HG02884 (cell line): ENCODE measurements around the gene ITPKB.
A peak's percentile ranks its signal among the peaks of the same experiment; 100 is the strongest.

Source experiments
- ATAC-seq: cut with Tn5 transposase; IDR thresholded peaks from one replicate; pipeline ENCODE4 v1.9.1; 2021; ENCODE audit warnings: mild to moderate bottlenecking, moderate library complexity; ENCODE audit not compliant: unreplicated experiment

Gene ITPKB

GRCh38 chr1:226653311-226653921 is 85.7 kb downstream of the ITPKB start:
- ATAC-seq: peak; percentile 70

GRCh38 chr1:226652613-226653012 is 86.5 kb downstream of the ITPKB start:
- no peak for ATAC-seq

GRCh38 chr1:226651732-226652105 is 87.4 kb downstream of the ITPKB start:
- ATAC-seq: no peak

DNA sequence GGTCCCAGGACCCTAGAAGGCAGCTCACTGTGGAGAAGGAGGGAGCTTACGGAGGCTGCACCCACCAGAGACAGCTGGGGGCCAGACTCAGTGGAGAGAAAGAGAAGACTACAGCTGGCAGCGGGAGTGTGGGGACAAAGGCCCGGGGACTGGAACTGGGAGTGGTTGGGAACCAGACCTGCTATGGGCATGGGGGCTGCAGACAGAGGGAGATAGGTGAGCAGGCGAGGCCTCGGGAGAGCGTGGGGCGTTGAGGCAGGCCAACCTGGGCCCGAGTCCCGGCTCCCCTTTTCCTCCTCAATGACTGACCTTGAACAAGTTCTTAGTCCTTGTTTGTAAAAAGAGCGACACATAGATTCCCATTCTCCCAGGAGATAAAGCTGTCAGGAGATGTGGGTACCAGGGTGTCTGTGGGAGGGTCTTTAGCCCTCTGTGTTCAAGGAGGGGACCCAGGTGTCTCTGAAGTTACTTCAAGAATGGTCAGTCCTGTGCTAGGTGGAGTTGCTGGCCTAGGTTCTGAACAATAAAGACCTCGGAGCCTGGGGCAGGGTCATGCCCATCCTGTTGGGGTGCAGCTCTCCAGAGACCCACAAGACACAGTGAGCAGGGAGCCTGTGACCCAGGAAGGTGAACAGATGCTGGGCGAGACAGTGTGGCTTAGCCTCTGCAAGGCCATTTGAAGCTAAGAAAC is 87.9 kb downstream of the ITPKB start:
- ATAC-seq: no peak

GRCh38 chr1:226650236-226650841 is 88.7 kb downstream of the ITPKB start:
- ATAC-seq: no peak

- no peak for ATAC-seq
Observed at GRCh38 chr1:226649780-226650179, 89.3 kb downstream of the ITPKB start.

GRCh38 chr1:226649244-226649643 is 89.8 kb downstream of the ITPKB start:
- ATAC-seq: no peak

DNA sequence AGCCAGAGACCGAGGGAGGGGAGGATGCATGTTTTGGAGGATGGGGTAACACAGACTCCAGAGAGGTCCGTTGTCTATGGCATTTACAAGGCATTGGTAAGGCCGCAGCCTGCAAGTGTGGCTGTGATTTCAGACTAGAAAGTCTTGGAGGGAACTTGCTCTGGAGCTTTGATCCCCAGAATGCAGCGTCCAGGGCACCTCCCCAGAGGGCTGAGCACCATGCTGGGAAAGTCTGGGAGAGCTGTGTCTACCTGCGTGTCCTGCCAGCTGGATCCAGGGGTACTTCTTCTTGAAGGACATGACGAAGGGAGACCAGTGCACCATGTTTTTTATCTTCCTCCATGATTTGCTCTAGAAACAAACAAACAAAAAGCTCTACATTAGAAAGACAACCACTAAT is 90.7 kb downstream of the ITPKB start:
- no peak for ATAC-seq

GRCh38 chr1:226647719-226648118 is 91.4 kb downstream of the ITPKB start:
- no peak for ATAC-seq

DNA sequence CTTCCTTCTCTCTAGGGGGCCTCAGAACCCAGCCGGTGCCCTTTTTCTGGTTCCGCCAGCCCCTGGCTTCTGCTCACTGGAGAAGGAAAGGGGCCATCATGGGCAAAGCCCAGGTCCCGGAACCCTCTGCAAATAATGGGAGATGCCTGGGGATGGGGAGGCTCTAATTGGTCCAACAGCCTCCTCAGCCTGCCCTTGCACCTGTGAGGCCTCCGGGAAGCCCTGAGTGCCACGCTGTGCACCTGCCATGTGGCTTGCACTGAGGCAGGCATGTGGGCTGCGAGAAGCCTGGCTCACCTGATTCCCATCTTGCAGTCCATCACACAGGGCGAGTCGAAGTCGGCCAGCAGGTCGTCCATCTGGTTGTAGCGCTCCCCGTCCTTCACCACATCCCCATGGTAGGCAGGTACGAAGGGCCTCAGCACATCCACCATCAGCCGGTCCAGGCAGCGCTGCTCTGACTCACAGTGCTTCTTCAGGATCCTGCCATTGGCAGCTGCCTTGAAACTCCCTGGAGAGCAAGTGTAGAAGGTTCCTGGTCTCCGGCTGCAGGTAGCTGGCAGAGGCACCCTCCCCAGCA is 92.1 kb downstream of the ITPKB start:
- no peak for ATAC-seq

DNA sequence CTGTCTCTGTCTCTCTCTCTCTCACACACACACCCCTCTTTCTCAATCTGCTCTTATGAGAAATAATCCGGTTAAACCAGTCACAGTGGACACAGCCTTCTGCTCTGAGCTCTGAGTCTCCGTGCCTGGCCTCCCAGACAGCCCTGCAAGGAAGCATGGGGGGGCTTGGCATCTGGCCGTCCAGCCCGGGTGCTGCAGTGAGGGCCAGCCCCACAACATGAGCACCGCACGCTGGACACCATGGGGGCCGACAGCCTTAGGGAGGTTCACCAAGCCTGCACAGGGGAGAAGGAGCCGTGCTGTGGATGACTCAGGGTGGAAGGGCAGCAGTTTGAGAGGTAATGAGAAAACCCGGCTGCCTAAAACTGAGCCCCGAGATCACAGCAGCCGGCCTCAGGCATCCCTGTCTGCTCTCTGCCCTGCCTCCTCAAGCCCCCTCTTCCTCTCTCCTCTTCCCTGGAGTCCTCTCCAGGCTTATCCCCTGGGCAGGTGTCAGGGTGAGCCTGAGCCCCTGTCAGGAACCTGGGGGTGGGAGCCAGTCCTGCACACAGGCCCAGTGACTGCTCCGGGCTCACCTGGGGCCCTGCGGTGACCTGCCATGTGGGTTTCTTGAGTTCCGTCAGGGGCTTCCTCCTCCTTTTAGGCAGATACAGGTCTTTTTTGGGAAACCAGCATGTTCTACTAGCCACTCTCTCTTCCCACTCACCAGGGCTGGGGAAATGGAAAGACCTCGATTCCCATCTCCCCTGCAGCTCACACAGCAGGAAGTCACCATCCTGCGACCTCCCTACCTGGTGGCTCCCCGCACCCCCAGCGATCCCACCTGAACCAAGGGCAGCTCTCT is 92.8 kb downstream of the ITPKB start:
- no peak for ATAC-seq

- no peak for ATAC-seq
Observed at GRCh38 chr1:226645279-226645976, 93.7 kb downstream of the ITPKB start.

GRCh38 chr1:226644541-226645176 is 94.4 kb downstream of the ITPKB start:
- ATAC-seq: no peak

DNA sequence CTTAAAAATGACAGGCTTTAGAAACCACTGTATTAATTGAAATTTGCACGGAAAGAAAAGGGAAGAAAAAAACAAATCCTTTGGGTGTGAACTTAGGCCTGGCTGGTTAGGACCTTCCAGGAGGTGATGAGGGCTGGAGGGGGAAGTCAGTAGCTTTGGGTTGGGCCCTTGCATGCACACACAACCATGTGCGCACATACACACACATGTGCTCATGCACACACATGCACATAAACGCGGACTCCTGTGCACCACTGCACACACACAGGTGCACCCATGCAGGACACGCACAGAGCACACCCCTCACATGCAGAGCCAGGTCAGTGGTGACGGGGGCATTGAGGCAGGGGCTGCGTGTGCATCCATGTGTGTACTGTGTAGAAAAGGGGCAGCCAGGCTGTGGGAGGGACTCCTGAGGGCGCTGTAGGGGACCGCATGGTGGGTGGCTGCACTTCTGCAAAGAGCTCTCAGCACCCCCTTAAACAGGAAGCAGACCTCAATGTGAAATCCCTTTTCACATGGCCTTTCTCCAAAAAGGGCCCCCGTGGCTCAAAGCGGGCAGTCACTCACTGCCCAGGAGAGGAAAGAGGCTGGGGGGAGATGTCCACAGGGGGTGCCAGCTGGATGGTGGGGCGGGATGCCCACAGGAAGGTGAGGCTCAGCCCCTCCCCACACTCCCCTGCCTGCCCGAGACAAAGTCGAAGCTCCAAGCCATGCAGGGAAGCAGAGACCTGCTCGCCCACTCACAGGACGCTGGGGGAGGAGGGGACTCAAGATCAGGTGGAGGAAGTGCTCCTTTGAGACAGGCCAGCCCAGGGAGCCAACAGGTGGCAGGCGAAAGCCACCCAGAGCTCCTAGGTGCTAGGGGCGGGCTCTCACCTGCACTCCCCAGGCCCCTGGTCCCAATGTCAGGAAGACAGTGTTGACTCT is 95.2 kb downstream of the ITPKB start:
- peak; percentile 53 for ATAC-seq

- peak; percentile 64 for ATAC-seq
Observed at GRCh38 chr1:226643177-226643576, 95.9 kb downstream of the ITPKB start.

DNA sequence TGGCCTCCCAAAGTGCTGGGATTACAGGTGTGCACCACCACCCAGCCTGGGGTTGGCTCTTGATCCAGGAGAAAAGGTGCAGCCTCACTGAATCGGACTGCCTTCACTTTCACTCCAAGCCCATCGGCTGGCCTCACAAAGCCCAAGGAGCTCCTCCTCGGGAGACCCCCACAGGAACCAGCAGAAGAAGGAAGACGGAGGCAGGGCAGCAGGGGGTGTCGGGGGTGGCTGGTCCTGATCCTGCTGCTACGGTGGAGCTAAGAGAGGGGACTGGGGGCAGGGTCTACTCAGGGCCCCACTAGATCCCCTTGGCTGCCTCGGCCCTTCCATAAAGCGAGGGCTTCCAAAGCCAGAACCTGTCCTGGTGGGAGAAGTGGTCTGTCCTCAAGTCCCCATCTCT is 96.7 kb downstream of the ITPKB start:
- no peak for ATAC-seq

DNA sequence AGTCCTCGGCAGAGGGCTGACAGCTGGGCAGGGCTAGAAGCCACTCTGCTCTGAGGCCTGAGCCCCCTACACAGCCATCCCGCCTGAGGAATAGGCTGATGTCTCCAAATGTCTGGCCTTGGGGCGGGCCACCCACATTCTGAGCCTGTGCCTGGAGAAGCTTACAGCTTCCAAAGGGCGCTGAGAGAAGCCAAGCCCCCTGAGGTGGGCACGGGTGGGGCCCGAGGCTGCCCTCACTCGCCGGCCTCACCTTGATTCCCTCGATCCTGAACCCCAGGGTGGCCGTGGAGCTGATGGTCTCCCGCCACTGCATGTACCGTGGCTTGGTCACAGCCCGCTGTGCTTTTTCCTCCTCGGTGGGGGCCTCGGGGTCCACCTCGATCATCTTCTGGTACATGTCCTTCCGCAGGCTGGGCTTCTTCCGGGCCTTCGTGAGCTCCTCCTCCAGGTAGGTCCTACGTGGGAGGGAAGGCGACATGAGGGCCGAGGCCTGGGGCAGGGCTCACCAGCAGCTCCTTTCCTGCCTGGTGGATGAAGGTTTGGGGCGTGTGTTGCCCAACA is 97.3 kb downstream of the ITPKB start:
- no peak for ATAC-seq

DNA sequence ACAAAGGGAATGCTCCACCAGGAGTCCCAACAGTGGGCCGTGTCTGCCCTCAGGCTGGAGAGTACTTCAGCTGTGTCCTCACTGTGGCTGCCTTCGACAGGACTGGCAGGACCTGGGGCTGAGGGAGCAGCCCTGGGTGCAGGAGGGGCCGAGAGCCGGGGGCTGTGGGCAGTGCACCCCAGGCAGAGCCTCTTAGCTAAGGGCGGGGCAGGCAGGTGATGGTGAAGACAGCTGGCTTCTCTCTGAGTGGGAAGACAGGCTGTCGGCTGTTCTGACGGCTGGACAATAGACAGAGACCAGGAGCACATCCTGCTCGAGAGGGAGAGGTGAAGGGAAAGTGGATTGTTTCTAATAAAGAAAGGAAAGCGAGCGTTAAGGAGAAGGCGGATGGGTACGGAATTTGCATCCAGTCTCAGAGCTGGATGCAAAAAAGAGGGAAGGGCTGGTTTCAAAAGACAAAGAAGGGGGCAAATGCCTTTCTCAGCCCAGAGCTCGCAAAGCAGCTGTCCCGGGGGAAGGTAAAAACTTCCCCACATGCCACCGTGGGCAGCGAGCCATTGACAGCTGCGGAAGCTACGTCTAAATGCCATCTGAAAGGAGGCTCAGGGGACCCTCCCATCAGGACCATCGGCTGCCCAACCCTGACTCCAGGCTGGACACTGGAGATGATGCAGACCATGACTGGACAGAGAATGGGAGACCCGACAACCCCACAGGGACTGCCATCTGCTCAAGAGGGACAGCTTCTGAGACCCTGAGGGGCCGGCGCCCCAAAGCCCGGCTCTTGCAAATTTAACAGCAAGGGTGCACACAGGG is 98.6 kb downstream of the ITPKB start:
- ATAC-seq: no peak
